GM12878 (cell line): Measurements from ENCODE around the gene ABCA4.

ENCODE experiments used
- CTCF ChIP-seq, 3 experiments: IDR thresholded peaks in 2 of 3; conservative IDR thresholded peaks in 1 of 3; 2 replicates each; pipeline ENCODE4 v1.5.1; 2011; ENCODE audit warnings: low read depth in 3 of 3, low read length in 3 of 3, mild to moderate bottlenecking in 3 of 3, control low read depth in 2 of 3, moderate library complexity in 2 of 3, inconsistent platforms in 1 of 3, mixed read lengths in 1 of 3; ENCODE audit not compliant: control insufficient read depth in 2 of 3, insufficient read depth in 1 of 3; ENCODE audit errors: extremely low read depth in 1 of 3
- POLR2A ChIP-seq: IDR thresholded peaks from 2 replicates; pipeline ENCODE4 v1.6.1; 2011; ENCODE audit warnings: low read depth, mild to moderate bottlenecking, low read length
- POLR2AphosphoS5 ChIP-seq: IDR thresholded peaks from 2 replicates; pipeline ENCODE4 v1.6.1; 2011; ENCODE audit warnings: mild to moderate bottlenecking, low read length, inconsistent platforms
- REST ChIP-seq: IDR thresholded peaks from 2 replicates; pipeline ENCODE4 v1.6.1; 2012; ENCODE audit warnings: mild to moderate bottlenecking, low read depth, low read length
- STAT1 ChIP-seq: fragments of 450-650 bp; conservative IDR thresholded peaks from 2 replicates; pipeline ENCODE4 v1.6.1; 2014; ENCODE audit warnings: antibody characterized with exemption, mild to moderate bottlenecking

GRCh38 chr1:94014087-94014486, 106.9 kb downstream of the ABCA4 start:
- TF ChIP-seq POLR2AphosphoS5, result no peak
- TF ChIP-seq CTCF (IDR thresholded peaks at IDR 0.05 in 2 of 3, conservative IDR thresholded peaks at IDR 0.05 in 1 of 3; ENCODE audit: control insufficient read depth in 2 of 3, extremely low read depth in 1 of 3, insufficient read depth in 1 of 3, low read depth in 3 of 3, low read length in 3 of 3), result no peak
- TF ChIP-seq STAT1, result no peak
- TF ChIP-seq POLR2A, result no peak
- TF ChIP-seq REST, result no peak
